HG03457 (cell line): ENCODE results near the gene SLC26A2.

Experiments
- ATAC-seq: cut with Tn5 transposase; IDR thresholded peaks from one replicate; pipeline ENCODE4 v1.9.1; 2021; ENCODE audit warnings: moderate number of reproducible peaks; ENCODE audit not compliant: unreplicated experiment

SLC26A2 gene

DNA sequence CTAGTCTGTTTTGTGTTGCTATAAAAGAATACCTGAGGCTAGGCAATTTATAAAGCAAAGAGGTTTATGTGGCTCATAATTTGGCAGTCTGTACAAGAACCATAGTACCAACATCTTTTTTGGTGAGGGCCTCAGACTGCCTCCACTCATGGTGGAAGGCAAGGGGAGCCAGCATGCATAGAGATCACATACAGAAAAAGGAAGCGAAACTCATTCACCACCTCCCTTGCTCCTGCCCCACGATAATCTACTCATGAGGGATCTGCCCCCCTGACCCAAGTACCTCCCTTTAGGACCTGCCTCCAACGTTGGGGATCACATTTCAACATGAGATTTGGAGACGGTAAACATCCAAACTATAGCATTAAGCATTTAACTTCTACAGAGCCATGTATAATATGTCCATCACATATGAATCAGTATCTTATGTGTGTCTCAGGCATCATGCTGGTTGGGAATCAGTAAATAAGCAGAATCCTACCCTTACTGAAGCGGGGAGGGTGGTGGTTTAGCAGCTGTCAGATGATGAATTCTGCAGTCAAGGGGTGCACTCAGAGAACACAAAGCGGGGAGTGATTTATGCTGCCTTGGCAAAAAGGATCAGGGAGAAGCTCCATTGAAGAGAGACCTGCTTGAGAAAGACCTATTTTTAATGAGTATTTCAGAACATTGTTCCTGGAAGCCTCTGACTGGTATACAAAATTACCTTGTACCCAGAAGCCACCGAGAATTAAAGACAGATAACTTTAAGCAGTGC, 74.8 kb downstream of the SLC26A2 start:
- ATAC-seq: no peak

DNA sequence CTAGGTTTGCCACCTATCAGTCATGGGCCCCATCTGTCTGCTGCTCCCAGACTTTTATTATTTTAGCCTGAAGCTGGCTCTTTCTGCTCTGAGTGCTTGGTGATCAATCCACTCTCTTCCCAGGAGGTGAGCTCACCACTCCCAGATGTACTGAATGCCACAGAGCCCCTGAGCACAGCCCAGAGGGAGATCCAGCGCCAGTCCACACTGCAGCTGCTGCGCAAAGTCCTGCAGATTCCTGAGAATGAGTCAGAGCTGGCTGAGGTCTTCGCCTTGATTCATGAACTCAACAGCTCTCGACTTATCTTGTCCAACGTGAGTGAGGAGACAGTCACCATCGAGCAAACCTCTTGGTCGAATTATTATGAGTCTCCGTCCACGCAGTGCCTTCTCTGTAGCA, 76.0 kb downstream of the SLC26A2 start:
- no peak for ATAC-seq
